ENCODE measurements around the gene MESP2. TPM values are rescaled to one million over a fixed set of nuclear protein-coding genes. Genes with fewer than 3 reads are reported as not detected.
"Not testable (repeated sequence)": the region's sequence is repeated elsewhere in the genome, so short reads cannot be mapped to it uniquely, and the experiment has no call there.

MESP2 gene
- total RNA-seq, 1 experiment from 2014 or later, result 2.0 TPM

- peaks cover 18% of the 10 kb centered on the region for H3K27me3 ChIP-seq (ENCODE audit: control insufficient read depth, insufficient read depth, low read length)
- no peaks in the 10 kb centered on the region for H3K36me3 ChIP-seq (replicated peaks; ENCODE audit: control insufficient read depth, insufficient read depth, low read length)
- H3K4me3 ChIP-seq (ENCODE audit: insufficient read depth, low read depth, low read length), result no peak overlapping the region
- DNase-seq, result no peak
Measured at GRCh38 chr15:89781055-89781454, 4.9 kb downstream of the MESP2 start.

- H3K27me3 ChIP-seq (ENCODE audit: control insufficient read depth, insufficient read depth, low read length), result peaks cover 9% of the 10 kb centered on the region
- peak; percentile 20 for DNase-seq
- no peak overlapping the region for H3K4me3 ChIP-seq (ENCODE audit: insufficient read depth, low read depth, low read length)
- H3K36me3 ChIP-seq (replicated peaks; ENCODE audit: control insufficient read depth, insufficient read depth, low read length), result no peaks in the 10 kb centered on the region
Measured at GRCh38 chr15:89781891-89782618, 5.9 kb downstream of the MESP2 start.

- not testable (repeated sequence) for H3K27me3 ChIP-seq (ENCODE audit: control insufficient read depth, insufficient read depth, low read length); H3K36me3 ChIP-seq (replicated peaks; ENCODE audit: control insufficient read depth, insufficient read depth, low read length); H3K4me3 ChIP-seq (ENCODE audit: insufficient read depth, low read depth, low read length); DNase-seq
Measured at GRCh38 chr15:89782619-89782950, 6.5 kb downstream of the MESP2 start.

- DNase-seq, result peak; percentile 79
- Histone ChIP-seq H3K27me3 (ENCODE audit: control insufficient read depth, insufficient read depth, low read length) (peaks cover under 1% of the 10 kb centered on the region; the same call in 1 of the 2 replicates), H3K36me3 (replicated peaks; ENCODE audit: control insufficient read depth, insufficient read depth, low read length) (no peaks in the 10 kb centered on the region), H3K4me3 (ENCODE audit: insufficient read depth, low read depth, low read length) (no peak overlapping the region)
Measured at GRCh38 chr15:89783111-89783860, 7.2 kb downstream of the MESP2 start.

GRCh38 chr15:89783861-89784685, 7.9 kb downstream of the MESP2 start:
- H3K4me3 ChIP-seq (ENCODE audit: insufficient read depth, low read depth, low read length), result no peak overlapping the region
- peak; percentile 54 for DNase-seq
- no peaks in the 10 kb centered on the region; the same call in 1 of the 2 replicates for H3K27me3 ChIP-seq (ENCODE audit: control insufficient read depth, insufficient read depth, low read length)
- no peaks in the 10 kb centered on the region for H3K36me3 ChIP-seq (replicated peaks; ENCODE audit: control insufficient read depth, insufficient read depth, low read length)

GRCh38 chr15:89784686-89784960, 8.5 kb downstream of the MESP2 start:
- H3K36me3 ChIP-seq (replicated peaks; ENCODE audit: control insufficient read depth, insufficient read depth, low read length), result no peaks in the 10 kb centered on the region
- no peak for DNase-seq
- H3K27me3 ChIP-seq (ENCODE audit: control insufficient read depth, insufficient read depth, low read length), result no peaks in the 10 kb centered on the region; the same call in 1 of the 2 replicates
- H3K4me3 ChIP-seq (ENCODE audit: insufficient read depth, low read depth, low read length), result no peak overlapping the region

- H3K36me3 ChIP-seq (replicated peaks; ENCODE audit: control insufficient read depth, insufficient read depth, low read length), result no peaks in the 10 kb centered on the region
- no peak overlapping the region for H3K4me3 ChIP-seq (ENCODE audit: insufficient read depth, low read depth, low read length)
- DNase-seq, result no peak
- H3K27me3 ChIP-seq (ENCODE audit: control insufficient read depth, insufficient read depth, low read length), result no peaks in the 10 kb centered on the region; the same call in 1 of the 2 replicates
Measured at GRCh38 chr15:89785064-89785773, 9.1 kb downstream of the MESP2 start.

- Histone ChIP-seq H3K4me3 (ENCODE audit: insufficient read depth, low read depth, low read length) (no peak overlapping the region), H3K27me3 (ENCODE audit: control insufficient read depth, insufficient read depth, low read length) (no peaks in the 10 kb centered on the region; the same call in 1 of the 2 replicates), H3K36me3 (replicated peaks; ENCODE audit: control insufficient read depth, insufficient read depth, low read length) (no peaks in the 10 kb centered on the region)
- DNase-seq, result no peak
Measured at GRCh38 chr15:89785774-89786140, 9.6 kb downstream of the MESP2 start.

GRCh38 chr15:89787944-89788343, 11.8 kb downstream of the MESP2 start:
- DNase-seq, result no peak
- Histone ChIP-seq H3K36me3 (replicated peaks; ENCODE audit: control insufficient read depth, insufficient read depth, low read length) (no peaks in the 10 kb centered on the region), H3K4me3 (ENCODE audit: insufficient read depth, low read depth, low read length) (no peak overlapping the region), H3K27me3 (ENCODE audit: control insufficient read depth, insufficient read depth, low read length) (no peaks in the 10 kb centered on the region)

- not testable (repeated sequence) for DNase-seq
Measured at GRCh38 chr15:89788585-89788984, 12.5 kb downstream of the MESP2 start.

GRCh38 chr15:89790206-89790605, 14.1 kb downstream of the MESP2 start:
- H3K4me3 ChIP-seq (ENCODE audit: insufficient read depth, low read depth, low read length), result no peak overlapping the region
- H3K27me3 ChIP-seq (ENCODE audit: control insufficient read depth, insufficient read depth, low read length), result no peaks in the 10 kb centered on the region
- no peaks in the 10 kb centered on the region for H3K36me3 ChIP-seq (replicated peaks; ENCODE audit: control insufficient read depth, insufficient read depth, low read length)
- DNase-seq, result no peak

More at GRCh38 chr15:89788585-89788984, 12.5 kb downstream of the MESP2 start:
- H3K4me3 ChIP-seq (ENCODE audit: insufficient read depth, low read depth, low read length); H3K27me3 ChIP-seq (ENCODE audit: control insufficient read depth, insufficient read depth, low read length); H3K36me3 ChIP-seq (replicated peaks; ENCODE audit: control insufficient read depth, insufficient read depth, low read length): not testable (repeated sequence)

GRCh38 chr15:89790661-89791060, 14.5 kb downstream of the MESP2 start:
- no peak overlapping the region for H3K4me3 ChIP-seq (ENCODE audit: insufficient read depth, low read depth, low read length)
- no peaks in the 10 kb centered on the region for H3K36me3 ChIP-seq (replicated peaks; ENCODE audit: control insufficient read depth, insufficient read depth, low read length)
- no peaks in the 10 kb centered on the region for H3K27me3 ChIP-seq (ENCODE audit: control insufficient read depth, insufficient read depth, low read length)
- DNase-seq, result peak; percentile 28

- Histone ChIP-seq H3K4me3 (ENCODE audit: insufficient read depth, low read depth, low read length) (no peak overlapping the region), H3K27me3 (ENCODE audit: control insufficient read depth, insufficient read depth, low read length) (no peaks in the 10 kb centered on the region), H3K36me3 (replicated peaks; ENCODE audit: control insufficient read depth, insufficient read depth, low read length) (no peaks in the 10 kb centered on the region)
- peak; percentile 32 for DNase-seq
Measured at GRCh38 chr15:89792106-89792805, 16.1 kb downstream of the MESP2 start.

Data from H7 (cell line).